ENCODE measurements around the gene MGAT4B. TPM values are rescaled to one million over a fixed set of nuclear protein-coding genes. Genes with fewer than 3 reads are reported as not detected.

Gene MGAT4B
- total RNA-seq, 1 donor from 2014 or later = 98.9 TPM

- ATAC-seq (no peak), DNase-seq (ENCODE audit: missing footprints) (no peak)
- intact Hi-C loops (cut with DNase I) = no loop called here
Observed at GRCh38 chr5:179829732-179830435, 23.2 kb upstream of the MGAT4B start.

- DNase-seq (ENCODE audit: missing footprints) = no peak
- intact Hi-C loops (cut with DNase I) = no loop called here
- no peak for ATAC-seq
Observed at GRCh38 chr5:179828756-179829421, 22.2 kb upstream of the MGAT4B start.

GRCh38 chr5:179827680-179828079 lies 21.0 kb upstream of the MGAT4B start:
- ATAC-seq (peak; percentile 50), DNase-seq (ENCODE audit: missing footprints) (no peak)
- intact Hi-C loops (cut with DNase I) = no loop called here

- DNase-seq (ENCODE audit: missing footprints) = no peak
- intact Hi-C loops (cut with DNase I) = no loop called here
Observed at GRCh38 chr5:179825655-179826182, 19.1 kb upstream of the MGAT4B start.

GRCh38 chr5:179824745-179825112 lies 18.1 kb upstream of the MGAT4B start:
- ATAC-seq = no peak
- DNase-seq (ENCODE audit: missing footprints) = no peak
- intact Hi-C loops (cut with DNase I) = no loop called here

More at GRCh38 chr5:179825655-179826182, 19.1 kb upstream of the MGAT4B start:
- ATAC-seq = no peak

GRCh38 chr5:179823937-179824744 lies 17.5 kb upstream of the MGAT4B start:
- ATAC-seq (no peak), DNase-seq (ENCODE audit: missing footprints) (no peak)
- intact Hi-C loops (cut with DNase I) = no loop called here

GRCh38 chr5:179822444-179822990 lies 15.9 kb upstream of the MGAT4B start:
- intact Hi-C loops (cut with DNase I) = no loop called here
- no peak for DNase-seq (ENCODE audit: missing footprints)

GRCh38 chr5:179822059-179822432 lies 15.4 kb upstream of the MGAT4B start:
- ATAC-seq = no peak
- intact Hi-C loops (cut with DNase I) = no loop called here
- DNase-seq (ENCODE audit: missing footprints) = no peak

More at GRCh38 chr5:179822444-179822990, 15.9 kb upstream of the MGAT4B start:
- ATAC-seq = no peak

- intact Hi-C loops (cut with DNase I) = loop anchor here (1.0 to 2.0 kb wide), 2 partner anchors 15 to 37 kb away; partner anchors contain the start of genes MGAT4B and MRNIP
- ATAC-seq (peak; percentile 80), DNase-seq (ENCODE audit: missing footprints) (peak; percentile 97)
Observed at GRCh38 chr5:179821298-179822058, 14.8 kb upstream of the MGAT4B start.

- intact Hi-C loops (cut with DNase I) = loop anchor here (1.0 to 2.0 kb wide), 2 partner anchors 14 to 38 kb away; partner anchors contain the start of genes MGAT4B and MRNIP
- DNase-seq (ENCODE audit: missing footprints) (peak; percentile 93), ATAC-seq (peak; percentile 78)
Observed at GRCh38 chr5:179820483-179821297, 14.0 kb upstream of the MGAT4B start, which contains the start of gene SQSTM1. Gene SQSTM1 (plus strand): TSS chr5:179820905. CDS start chr5:179820937, 32 bp downstream.

GRCh38 chr5:179820127-179820482 lies 13.4 kb upstream of the MGAT4B start:
- intact Hi-C loops (cut with DNase I) = loop anchor here (2.0 kb wide), 1 partner anchor 13 kb away; the partner anchor contains the start of gene MGAT4B
- ATAC-seq = no peak
- peak; percentile 80 for DNase-seq (ENCODE audit: missing footprints)

GRCh38 chr5:179819296-179820126 lies 12.8 kb upstream of the MGAT4B start:
- intact Hi-C loops (cut with DNase I) = loop anchor here (2.0 kb wide), 1 partner anchor 13 kb away; the partner anchor contains the start of gene MGAT4B

GRCh38 chr5:179818746-179819295 lies 12.2 kb upstream of the MGAT4B start:
- peak; percentile 96 for DNase-seq (ENCODE audit: missing footprints)
- intact Hi-C loops (cut with DNase I) = no loop called here
- ATAC-seq = peak; percentile 77

More at GRCh38 chr5:179819296-179820126, 12.8 kb upstream of the MGAT4B start:
- DNase-seq (ENCODE audit: missing footprints) (peak; percentile 87), ATAC-seq (peak; percentile 11)

GRCh38 chr5:179817890-179818745 lies 11.5 kb upstream of the MGAT4B start:
- intact Hi-C loops (cut with DNase I) = no loop called here
- ATAC-seq (no peak), DNase-seq (ENCODE audit: missing footprints) (peak; percentile 56)

GRCh38 chr5:179817470-179817840 lies 10.8 kb upstream of the MGAT4B start:
- intact Hi-C loops (cut with DNase I) = no loop called here
- peak; percentile 50 for DNase-seq (ENCODE audit: missing footprints)
- no peak for ATAC-seq

Measured in Right ventricle myocardium inferior (tissue), 1 donor.